Upper lobe of right lung (tissue), 1 donor: ENCODE data around the gene GMDS. TPM values are rescaled to one million over a fixed set of nuclear protein-coding genes. Genes with fewer than 3 reads are reported as not detected.

Experiments used
- ATAC-seq: fragments of 200-7000 bp; cut with Tn5 transposase; one replicate; pipeline ENCODE4 v1.9.1; 2020; ENCODE audit warnings: mild to moderate bottlenecking, moderate library complexity
- DNase-seq: peaks from one replicate; pipeline ENCODE4 v3.0.0-alpha.2; 2020
- H3K27ac ChIP-seq: fragments of 200-600 bp; one replicate; pipeline ENCODE4 v1.8.0; 2022
- H3K27me3 ChIP-seq: fragments of 200-600 bp; one replicate; pipeline ENCODE4 v1.8.0; 2022; ENCODE audit warnings: mild to moderate bottlenecking
- H3K36me3 ChIP-seq: fragments of 200-600 bp; one replicate; pipeline ENCODE4 v1.8.0; 2022
- H3K4me1 ChIP-seq: fragments of 200-600 bp; one replicate; pipeline ENCODE4 v1.8.0; 2022
- H3K4me3 ChIP-seq: fragments of 200-600 bp; one replicate; pipeline ENCODE4 v1.8.0; 2022; ENCODE audit warnings: mild to moderate bottlenecking
- H3K9me3 ChIP-seq: fragments of 200-600 bp; one replicate; pipeline ENCODE4 v1.8.0; 2022
- intact Hi-C: fragments of 100-400 bp; cut with DNase I; formaldehyde crosslinking; loops from one replicate; pipeline ENCODE4 v1.11.0; 2022
- total RNA-seq: library from RNA; stranded (reverse); fragmentation: NEBNext Ultra II Directional; extraction: Animal tissue kit (Norgen Biotek cat#: 25700); gene quantifications from one replicate; pipeline ENCODE4 v1.2.1, GENCODE V29; 2021
- TF ChIP-seq, protein P1 (sequence below): fragments of 200-600 bp; IDR thresholded peaks from one replicate; pipeline ENCODE4 v1.8.0; 2022; ENCODE audit warnings: antibody characterized with exemption
- donor health status: DM: no; HTN: yes; CAD: no; lungs with severe emphysema.

GMDS gene
- total RNA-seq, 1 donor from 2014 or later: 12.2 TPM

DNA sequence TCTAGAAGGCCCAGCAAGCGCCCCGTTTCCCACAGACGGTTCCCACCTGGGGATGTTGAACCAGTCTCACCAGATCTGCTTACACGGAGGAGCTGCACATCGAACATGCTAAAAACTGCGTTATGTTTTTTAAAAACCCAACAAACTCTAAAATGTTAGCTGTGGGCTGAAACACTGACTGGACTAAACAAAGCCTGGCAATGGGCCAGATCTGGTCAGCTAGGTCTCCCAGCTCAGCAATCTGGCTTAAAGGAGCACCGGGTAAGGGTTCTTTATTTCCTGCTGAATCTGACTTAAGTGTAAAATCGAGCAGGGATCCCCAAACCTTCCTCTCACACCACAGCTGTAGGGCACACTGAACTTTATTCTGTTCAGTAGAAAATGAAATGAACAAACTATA, 478.8 kb downstream of the GMDS start:
- intact Hi-C loops: no loop called here
- H3K4me3 ChIP-seq: no peak overlapping the region
- TF ChIP-seq, protein P1, sequence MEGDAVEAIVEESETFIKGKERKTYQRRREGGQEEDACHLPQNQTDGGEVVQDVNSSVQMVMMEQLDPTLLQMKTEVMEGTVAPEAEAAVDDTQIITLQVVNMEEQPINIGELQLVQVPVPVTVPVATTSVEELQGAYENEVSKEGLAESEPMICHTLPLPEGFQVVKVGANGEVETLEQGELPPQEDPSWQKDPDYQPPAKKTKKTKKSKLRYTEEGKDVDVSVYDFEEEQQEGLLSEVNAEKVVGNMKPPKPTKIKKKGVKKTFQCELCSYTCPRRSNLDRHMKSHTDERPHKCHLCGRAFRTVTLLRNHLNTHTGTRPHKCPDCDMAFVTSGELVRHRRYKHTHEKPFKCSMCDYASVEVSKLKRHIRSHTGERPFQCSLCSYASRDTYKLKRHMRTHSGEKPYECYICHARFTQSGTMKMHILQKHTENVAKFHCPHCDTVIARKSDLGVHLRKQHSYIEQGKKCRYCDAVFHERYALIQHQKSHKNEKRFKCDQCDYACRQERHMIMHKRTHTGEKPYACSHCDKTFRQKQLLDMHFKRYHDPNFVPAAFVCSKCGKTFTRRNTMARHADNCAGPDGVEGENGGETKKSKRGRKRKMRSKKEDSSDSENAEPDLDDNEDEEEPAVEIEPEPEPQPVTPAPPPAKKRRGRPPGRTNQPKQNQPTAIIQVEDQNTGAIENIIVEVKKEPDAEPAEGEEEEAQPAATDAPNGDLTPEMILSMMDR: no peak
- H3K9me3 ChIP-seq: no peaks in the 10 kb centered on the region
- H3K27me3 ChIP-seq: no peaks in the 10 kb centered on the region
- DNase-seq (no peak), ATAC-seq (no peak)
- H3K27ac ChIP-seq: no peak overlapping the region
- no peaks in the 10 kb centered on the region for H3K36me3 ChIP-seq
- no peaks in the 10 kb centered on the region for H3K4me1 ChIP-seq

DNA sequence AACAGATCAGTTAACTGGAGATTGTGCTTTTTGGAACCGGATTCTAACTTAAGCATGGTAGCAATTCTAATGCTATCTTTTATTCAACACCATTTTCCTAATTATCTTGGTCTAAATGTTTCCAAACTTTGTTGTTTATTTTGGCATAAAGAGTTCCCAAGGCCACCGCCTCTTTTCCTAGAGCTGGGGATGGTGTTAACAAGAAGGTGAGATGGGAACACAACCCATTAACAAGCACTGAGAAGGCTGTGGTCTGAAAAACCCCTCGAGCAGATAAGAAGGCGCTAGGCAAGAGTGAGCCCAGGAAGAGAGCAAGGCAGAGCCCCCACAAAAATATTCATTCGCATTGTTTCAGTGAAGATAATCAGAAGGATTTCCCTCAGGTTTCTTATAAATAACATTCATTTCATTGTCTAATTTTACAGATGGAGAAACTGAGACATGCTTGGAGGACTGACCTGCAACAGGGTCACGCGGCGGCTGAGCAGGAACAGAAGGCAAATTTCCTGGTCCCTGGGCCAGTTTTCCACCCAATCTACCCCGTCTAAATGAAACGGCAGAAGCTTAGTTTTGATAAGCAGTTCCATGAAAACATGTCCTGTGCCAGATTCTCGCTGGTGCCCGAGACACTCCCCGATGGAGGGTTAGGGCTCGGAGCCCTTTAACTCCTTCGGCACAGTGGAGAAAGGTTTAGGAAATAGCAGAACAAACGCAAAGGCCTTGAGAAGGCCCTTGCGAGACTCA, 480.1 kb downstream of the GMDS start:
- no peak overlapping the region for H3K27ac ChIP-seq
- DNase-seq (no peak), ATAC-seq (no peak)
- TF ChIP-seq, protein P1: no peak
- H3K27me3 ChIP-seq: no peaks in the 10 kb centered on the region
- H3K9me3 ChIP-seq: no peaks in the 10 kb centered on the region
- no peaks in the 10 kb centered on the region for H3K4me1 ChIP-seq
- intact Hi-C loops: no loop called here
- H3K4me3 ChIP-seq: no peak overlapping the region
- no peaks in the 10 kb centered on the region for H3K36me3 ChIP-seq

DNA sequence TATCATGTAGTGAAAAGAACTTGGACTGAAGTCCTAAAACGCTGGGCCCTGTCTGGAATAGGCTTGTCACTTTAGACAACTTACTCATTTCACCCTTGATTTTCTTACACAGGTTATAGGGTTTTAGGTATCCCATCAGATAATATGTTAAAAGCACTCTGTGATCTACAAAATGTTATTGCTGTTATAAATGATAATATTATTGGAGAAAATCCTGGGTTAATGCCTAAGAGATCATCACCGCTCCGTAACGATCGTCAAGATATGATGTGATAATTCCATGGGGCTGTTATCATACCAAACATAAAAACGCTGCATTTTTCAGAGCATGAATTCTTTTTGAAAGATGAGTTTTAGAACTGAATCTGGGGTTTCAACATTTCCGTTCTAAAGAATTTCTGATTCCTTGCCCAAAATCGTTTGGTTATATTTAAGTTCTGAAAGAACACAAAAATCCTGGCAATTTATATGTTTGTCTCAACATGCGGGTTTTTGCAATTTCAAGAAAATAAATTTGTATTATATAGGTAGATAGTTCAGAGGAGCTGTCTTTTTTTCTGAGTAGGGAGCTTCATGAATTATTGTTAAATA, 480.9 kb downstream of the GMDS start:
- Histone ChIP-seq H3K27ac (no peak overlapping the region), H3K4me1 (no peaks in the 10 kb centered on the region), H3K4me3 (no peak overlapping the region), H3K9me3 (no peaks in the 10 kb centered on the region), H3K36me3 (no peaks in the 10 kb centered on the region), H3K27me3 (no peaks in the 10 kb centered on the region)
- DNase-seq (no peak), ATAC-seq (no peak)
- TF ChIP-seq, protein P1: no peak
- intact Hi-C loops: no loop called here

DNA sequence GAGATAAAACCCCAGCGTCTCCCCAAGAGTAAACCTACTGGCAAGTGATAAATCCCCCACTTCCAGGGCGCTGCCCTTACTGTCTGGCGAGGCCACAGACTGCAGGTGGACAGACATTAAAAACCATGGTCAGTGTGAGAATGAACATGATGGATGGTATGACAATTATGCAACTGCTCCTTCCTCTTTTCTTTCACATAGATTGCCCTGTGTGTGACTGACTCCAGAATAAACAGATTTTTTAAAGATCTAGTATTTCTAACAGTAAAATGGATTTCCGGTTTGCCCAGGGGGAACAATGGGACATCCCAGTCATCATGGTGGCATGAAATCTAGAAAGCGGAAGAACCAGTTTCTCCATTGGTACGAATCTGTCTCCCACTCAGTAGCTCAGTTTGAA, 482.0 kb downstream of the GMDS start:
- H3K4me1 ChIP-seq: no peaks in the 10 kb centered on the region
- DNase-seq (no peak), ATAC-seq (peak; percentile 44)
- H3K27me3 ChIP-seq: no peaks in the 10 kb centered on the region
- no peaks in the 10 kb centered on the region for H3K36me3 ChIP-seq
- intact Hi-C loops: no loop called here
- no peak overlapping the region for H3K27ac ChIP-seq
- H3K9me3 ChIP-seq: no peaks in the 10 kb centered on the region
- TF ChIP-seq, protein P1: no peak
- no peak overlapping the region for H3K4me3 ChIP-seq

DNA sequence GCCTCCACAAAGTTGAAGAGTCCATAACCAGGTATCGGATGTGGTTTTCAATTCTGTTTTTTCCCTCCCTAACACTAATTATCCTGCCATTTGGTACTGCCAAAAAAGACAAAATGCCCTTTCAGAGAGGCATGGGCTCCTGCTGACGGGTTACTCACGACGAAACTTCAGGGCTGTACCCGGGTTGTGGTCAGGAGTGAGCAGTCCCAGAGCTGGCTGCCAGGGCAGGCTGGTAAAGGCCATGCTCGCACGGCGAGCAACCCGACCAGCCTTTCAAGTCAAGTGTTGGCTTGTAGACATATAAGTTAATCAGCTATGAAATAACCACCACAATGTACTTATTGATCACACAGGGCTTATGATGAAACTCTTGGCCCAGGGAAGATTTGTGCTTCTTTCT, 483.2 kb downstream of the GMDS start:
- H3K9me3 ChIP-seq: no peaks in the 10 kb centered on the region
- no peaks in the 10 kb centered on the region for H3K4me1 ChIP-seq
- TF ChIP-seq, protein P1: no peak
- H3K36me3 ChIP-seq: no peaks in the 10 kb centered on the region
- no peak overlapping the region for H3K4me3 ChIP-seq
- intact Hi-C loops: no loop called here
- no peak for DNase-seq
- H3K27ac ChIP-seq: no peak overlapping the region
- ATAC-seq: no peak
- H3K27me3 ChIP-seq: no peaks in the 10 kb centered on the region
